Measurements from ENCODE around the gene FFAR3. TPM values are rescaled to one million over a fixed set of nuclear protein-coding genes. Genes with fewer than 3 reads are reported as not detected.
"Not testable (repeated sequence)": the region's sequence is repeated elsewhere in the genome, so short reads cannot be mapped to it uniquely, and the experiment has no call there.

FFAR3 gene
- total RNA-seq, 2 experiments from 2014 or later, result 1.1 TPM

GRCh38 chr19:35353635-35354034 is 4.6 kb upstream of the FFAR3 start:
- Mint-ChIP-seq H3K9me3 (no peaks in the 10 kb centered on the region), H3K36me3 (no peaks in the 10 kb centered on the region), H3K4me1 (ENCODE audit: low read depth) (peaks cover 28% of the 10 kb centered on the region), H3K27me3 (peaks cover 9% of the 10 kb centered on the region), H3K4me3 (no peak overlapping the region), H3K27ac (no peak overlapping the region)
- peak; percentile 9 for DNase-seq
- ChIA-PET POLR2A (interaction anchor here (0.9 to 1.2 kb wide), 2 partner anchors 114 to 116 kb away, joined by 3 to 4 read pairs; no protein-coding TSS in a partner anchor), CTCF (interaction anchor here (0.6 to 4.5 kb wide), 28 partner anchors 8 to 1003 kb away, joined by 3 to 101 read pairs (median 5); partner anchors contain the start of gene FFAR2)
- intact Hi-C loops (cut with micrococcal nuclease), result loop anchor here (1.0 kb wide), 1 partner anchor 142 kb away; no protein-coding TSS in a partner anchor

DNA sequence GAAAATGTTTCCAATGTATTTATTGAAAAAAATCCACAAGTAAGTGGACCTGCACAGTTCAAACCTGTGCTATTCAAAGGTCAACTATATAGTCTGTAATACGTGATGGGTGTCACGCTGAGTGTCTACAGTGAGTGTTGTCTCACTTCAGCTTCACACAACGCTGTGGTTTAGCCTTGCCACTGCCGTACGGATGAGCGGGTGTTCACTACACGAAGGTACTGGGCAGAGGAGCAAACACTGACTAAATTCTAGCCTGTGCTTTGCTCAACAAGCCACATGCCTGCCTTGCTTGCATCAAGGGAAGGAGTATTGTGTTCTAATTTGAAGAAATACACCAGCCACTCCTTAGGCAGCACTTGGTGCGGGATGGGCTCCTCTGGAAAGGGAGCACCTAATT is 3.4 kb upstream of the FFAR3 start:
- ChIA-PET POLR2A (no interaction called here), CTCF (interaction anchor here (0.9 to 4.5 kb wide), 4 partner anchors 107 to 141 kb away, joined by 3 to 101 read pairs (median 46); no protein-coding TSS in a partner anchor)
- no peaks in the 10 kb centered on the region for H3K36me3 Mint-ChIP-seq
- DNase-seq, result peak; percentile 20
- peaks cover 5% of the 10 kb centered on the region for H3K27me3 Mint-ChIP-seq
- H3K9me3 Mint-ChIP-seq, result no peaks in the 10 kb centered on the region
- no peak overlapping the region for H3K4me3 Mint-ChIP-seq
- H3K27ac Mint-ChIP-seq, result no peak overlapping the region
- peaks cover 19% of the 10 kb centered on the region for H3K4me1 Mint-ChIP-seq (ENCODE audit: low read depth)
- intact Hi-C loops (cut with micrococcal nuclease), result no loop called here

GRCh38 chr19:35355791-35356460 is 2.3 kb upstream of the FFAR3 start:
- intact Hi-C loops (cut with micrococcal nuclease), result no loop called here
- ChIA-PET CTCF (interaction anchor here (1.1 to 4.5 kb wide), 4 partner anchors 8 to 140 kb away, joined by 4 to 101 read pairs (median 45); partner anchors contain the start of gene FFAR1), POLR2A (no interaction called here)
- Mint-ChIP-seq H3K4me1 (ENCODE audit: low read depth) (peaks cover 19% of the 10 kb centered on the region), H3K36me3 (no peaks in the 10 kb centered on the region), H3K4me3 (no peak overlapping the region), H3K9me3 (no peaks in the 10 kb centered on the region), H3K27me3 (peaks cover 5% of the 10 kb centered on the region), H3K27ac (no peak overlapping the region)
- peak; percentile 6 for DNase-seq

DNA sequence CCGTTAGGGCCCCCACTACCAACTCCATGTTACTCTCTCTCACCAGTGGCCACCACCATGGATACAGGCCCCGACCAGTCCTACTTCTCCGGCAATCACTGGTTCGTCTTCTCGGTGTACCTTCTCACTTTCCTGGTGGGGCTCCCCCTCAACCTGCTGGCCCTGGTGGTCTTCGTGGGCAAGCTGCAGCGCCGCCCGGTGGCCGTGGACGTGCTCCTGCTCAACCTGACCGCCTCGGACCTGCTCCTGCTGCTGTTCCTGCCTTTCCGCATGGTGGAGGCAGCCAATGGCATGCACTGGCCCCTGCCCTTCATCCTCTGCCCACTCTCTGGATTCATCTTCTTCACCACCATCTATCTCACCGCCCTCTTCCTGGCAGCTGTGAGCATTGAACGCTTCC is 574 bp downstream of the FFAR3 start:
- intact Hi-C loops (cut with micrococcal nuclease); H3K36me3 Mint-ChIP-seq; H3K27ac Mint-ChIP-seq; H3K4me3 Mint-ChIP-seq; POLR2A ChIA-PET; H3K27me3 Mint-ChIP-seq; H3K9me3 Mint-ChIP-seq: not testable (repeated sequence)
- DNase-seq, result peak; percentile 15
- CTCF ChIA-PET, result interaction anchor here (1.1 to 1.6 kb wide), 3 partner anchors 136 to 233 kb away, joined by 3 to 8 read pairs (median 6); no protein-coding TSS in a partner anchor
- peaks cover 12% of the 10 kb centered on the region for H3K4me1 Mint-ChIP-seq (ENCODE audit: low read depth)

DNA sequence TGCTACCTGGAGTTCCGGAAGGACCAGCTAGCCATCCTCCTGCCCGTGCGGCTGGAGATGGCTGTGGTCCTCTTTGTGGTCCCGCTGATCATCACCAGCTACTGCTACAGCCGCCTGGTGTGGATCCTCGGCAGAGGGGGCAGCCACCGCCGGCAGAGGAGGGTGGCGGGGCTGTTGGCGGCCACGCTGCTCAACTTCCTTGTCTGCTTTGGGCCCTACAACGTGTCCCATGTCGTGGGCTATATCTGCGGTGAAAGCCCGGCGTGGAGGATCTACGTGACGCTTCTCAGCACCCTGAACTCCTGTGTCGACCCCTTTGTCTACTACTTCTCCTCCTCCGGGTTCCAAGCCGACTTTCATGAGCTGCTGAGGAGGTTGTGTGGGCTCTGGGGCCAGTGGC is 1.1 kb downstream of the FFAR3 start:
- H3K9me3 Mint-ChIP-seq; H3K36me3 Mint-ChIP-seq; CTCF ChIA-PET; intact Hi-C loops (cut with micrococcal nuclease); H3K27me3 Mint-ChIP-seq; H3K4me3 Mint-ChIP-seq; H3K27ac Mint-ChIP-seq; POLR2A ChIA-PET: not testable (repeated sequence)
- DNase-seq, result peak; percentile 7
- H3K4me1 Mint-ChIP-seq (ENCODE audit: low read depth), result peaks cover 12% of the 10 kb centered on the region

- POLR2A ChIA-PET; H3K9me3 Mint-ChIP-seq; intact Hi-C loops (cut with micrococcal nuclease); CTCF ChIA-PET; H3K4me3 Mint-ChIP-seq; DNase-seq; H3K27ac Mint-ChIP-seq; H3K36me3 Mint-ChIP-seq; H3K27me3 Mint-ChIP-seq: not testable (repeated sequence)
- peaks cover 12% of the 10 kb centered on the region for H3K4me1 Mint-ChIP-seq (ENCODE audit: low read depth)
Observed at GRCh38 chr19:35360081-35360480, 1.8 kb downstream of the FFAR3 start.

GRCh38 chr19:35360880-35361420 is 2.7 kb downstream of the FFAR3 start:
- POLR2A ChIA-PET, result interaction anchor here (0.6 kb wide), 1 partner anchor 92 kb away, joined by 3 read pairs; the partner anchor contains the start of gene USF2
- Mint-ChIP-seq H3K36me3 (no peaks in the 10 kb centered on the region), H3K4me1 (ENCODE audit: low read depth) (peaks cover 12% of the 10 kb centered on the region), H3K9me3 (no peaks in the 10 kb centered on the region), H3K27me3 (peaks cover 9% of the 10 kb centered on the region), H3K4me3 (no peak overlapping the region), H3K27ac (no peak overlapping the region)
- CTCF ChIA-PET, result interaction anchor here (0.8 to 1.1 kb wide), 2 partner anchors 8 to 66 kb away, joined by 3 read pairs; no protein-coding TSS in a partner anchor
- DNase-seq, result no peak
- intact Hi-C loops (cut with micrococcal nuclease), result no loop called here

DNA sequence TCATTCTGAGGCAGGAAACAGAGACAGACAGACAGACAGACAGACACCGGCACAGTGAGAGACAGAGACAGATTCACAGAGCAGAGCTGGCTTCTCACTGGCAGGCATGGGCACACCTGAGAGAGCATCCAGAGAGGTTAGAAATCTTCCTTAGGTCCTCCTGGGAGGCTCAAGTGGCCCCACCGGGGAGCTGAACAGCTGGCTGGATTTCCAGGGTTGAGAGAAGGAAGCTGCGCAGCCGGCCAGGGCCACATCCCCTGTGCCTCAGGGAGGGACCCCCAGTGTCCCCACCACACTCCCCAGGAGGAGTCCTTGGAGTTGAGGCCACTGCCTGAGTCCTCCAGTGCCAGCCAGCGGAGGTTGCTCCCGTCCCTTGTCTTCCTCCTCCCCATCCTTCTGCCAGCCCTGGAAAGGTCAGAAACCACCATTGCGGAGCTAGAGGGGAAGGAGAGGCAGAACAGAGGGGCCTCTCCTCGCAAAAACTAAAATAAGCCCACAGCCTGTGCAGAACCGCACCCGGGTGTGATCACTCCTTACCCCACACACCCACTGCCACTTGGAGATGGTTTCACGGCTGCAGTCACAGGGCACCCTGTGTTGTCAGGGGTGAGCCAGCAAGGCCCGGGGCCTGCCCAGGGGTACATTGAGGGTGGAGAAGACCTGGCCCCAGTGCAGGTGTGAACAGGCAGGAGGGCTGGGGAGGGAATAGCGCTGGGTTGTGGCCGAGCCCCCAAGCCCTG is 4.2 kb downstream of the FFAR3 start:
- no peak for DNase-seq
- intact Hi-C loops (cut with micrococcal nuclease), result no loop called here
- Mint-ChIP-seq H3K4me3 (no peak overlapping the region), H3K27ac (no peak overlapping the region), H3K4me1 (ENCODE audit: low read depth) (peaks cover 10% of the 10 kb centered on the region), H3K36me3 (no peaks in the 10 kb centered on the region), H3K27me3 (peaks cover 7% of the 10 kb centered on the region), H3K9me3 (no peaks in the 10 kb centered on the region)
- CTCF ChIA-PET, result interaction anchor here (0.8 to 1.1 kb wide), 2 partner anchors 9 kb away, joined by 3 read pairs; no protein-coding TSS in a partner anchor
- POLR2A ChIA-PET, result no interaction called here

DNA sequence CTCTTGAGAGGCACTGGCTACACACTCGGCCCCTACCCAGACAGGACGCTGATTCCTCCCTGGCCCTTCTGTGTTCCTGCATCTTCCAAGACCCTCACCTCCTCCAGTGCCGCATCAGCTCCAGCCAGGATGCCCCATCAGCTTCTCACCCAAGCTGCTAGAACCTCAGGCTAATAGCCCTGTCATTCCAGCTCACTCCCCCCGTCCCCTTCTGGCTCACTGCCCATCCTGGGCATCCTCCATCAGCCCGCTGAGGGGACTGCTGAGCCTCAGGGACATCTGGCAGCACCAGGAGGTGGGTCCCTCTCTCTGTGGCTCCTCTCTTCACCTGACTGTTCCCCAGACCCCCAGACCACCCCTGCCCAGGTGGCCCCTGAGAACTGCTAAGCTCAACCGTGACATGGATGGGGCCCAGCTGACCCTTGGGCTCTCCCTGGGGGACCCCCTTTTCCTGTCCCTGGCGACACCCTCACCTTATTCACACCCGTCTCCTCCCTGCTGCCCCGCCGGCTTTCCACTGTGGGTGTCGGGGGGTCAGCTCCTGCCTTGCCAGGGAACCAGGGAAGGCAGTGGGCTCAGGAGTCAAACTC is 4.8 kb downstream of the FFAR3 start:
- POLR2A ChIA-PET, result no interaction called here
- Mint-ChIP-seq H3K36me3 (no peaks in the 10 kb centered on the region), H3K27me3 (peaks cover 8% of the 10 kb centered on the region), H3K27ac (no peak overlapping the region), H3K4me3 (no peak overlapping the region), H3K4me1 (ENCODE audit: low read depth) (peaks cover 6% of the 10 kb centered on the region), H3K9me3 (no peaks in the 10 kb centered on the region)
- intact Hi-C loops (cut with micrococcal nuclease), result no loop called here
- CTCF ChIA-PET, result interaction anchor here (0.8 kb wide), 1 partner anchor 10 kb away, joined by 3 read pairs; no protein-coding TSS in a partner anchor
- no peak for DNase-seq

- Mint-ChIP-seq H3K36me3 (no peaks in the 10 kb centered on the region), H3K27me3 (peaks cover 9% of the 10 kb centered on the region), H3K4me1 (ENCODE audit: low read depth) (peaks cover 3% of the 10 kb centered on the region), H3K4me3 (no peak overlapping the region), H3K9me3 (no peaks in the 10 kb centered on the region), H3K27ac (no peak overlapping the region)
- POLR2A ChIA-PET, result no interaction called here
- intact Hi-C loops (cut with micrococcal nuclease), result no loop called here
- CTCF ChIA-PET, result interaction anchor here (0.6 to 1.0 kb wide), 4 partner anchors 35 to 145 kb away, joined by 3 to 4 read pairs (median 3); no protein-coding TSS in a partner anchor
- DNase-seq, result no peak
Observed at GRCh38 chr19:35363711-35364425, 5.6 kb downstream of the FFAR3 start.

- CTCF ChIA-PET, result no interaction called here
- Mint-ChIP-seq H3K9me3 (peaks cover 3% of the 10 kb centered on the region), H3K27me3 (peaks cover 9% of the 10 kb centered on the region), H3K27ac (no peak overlapping the region), H3K36me3 (no peaks in the 10 kb centered on the region), H3K4me3 (no peak overlapping the region), H3K4me1 (ENCODE audit: low read depth) (peaks cover 6% of the 10 kb centered on the region)
- POLR2A ChIA-PET, result no interaction called here
- no peak for DNase-seq
- intact Hi-C loops (cut with micrococcal nuclease), result no loop called here
Observed at GRCh38 chr19:35365303-35365702, 7.0 kb downstream of the FFAR3 start.

Measured in activated CD4-positive, alpha-beta memory T cell treated with anti-CD3 and anti-CD28 coated beads for 36 hours (primary cell).